ENCODE results near the gene DNAJA4.

Gene DNAJA4

GRCh38 chr15:78264304-78265136, at the start of gene DNAJA4:
Gene DNAJA4, plus strand, starts transcription at chr15:78264562. Its CDS starts 202 bp downstream, at chr15:78264764.
- no peak for DNase-seq (ENCODE audit: low read depth)

DNA sequence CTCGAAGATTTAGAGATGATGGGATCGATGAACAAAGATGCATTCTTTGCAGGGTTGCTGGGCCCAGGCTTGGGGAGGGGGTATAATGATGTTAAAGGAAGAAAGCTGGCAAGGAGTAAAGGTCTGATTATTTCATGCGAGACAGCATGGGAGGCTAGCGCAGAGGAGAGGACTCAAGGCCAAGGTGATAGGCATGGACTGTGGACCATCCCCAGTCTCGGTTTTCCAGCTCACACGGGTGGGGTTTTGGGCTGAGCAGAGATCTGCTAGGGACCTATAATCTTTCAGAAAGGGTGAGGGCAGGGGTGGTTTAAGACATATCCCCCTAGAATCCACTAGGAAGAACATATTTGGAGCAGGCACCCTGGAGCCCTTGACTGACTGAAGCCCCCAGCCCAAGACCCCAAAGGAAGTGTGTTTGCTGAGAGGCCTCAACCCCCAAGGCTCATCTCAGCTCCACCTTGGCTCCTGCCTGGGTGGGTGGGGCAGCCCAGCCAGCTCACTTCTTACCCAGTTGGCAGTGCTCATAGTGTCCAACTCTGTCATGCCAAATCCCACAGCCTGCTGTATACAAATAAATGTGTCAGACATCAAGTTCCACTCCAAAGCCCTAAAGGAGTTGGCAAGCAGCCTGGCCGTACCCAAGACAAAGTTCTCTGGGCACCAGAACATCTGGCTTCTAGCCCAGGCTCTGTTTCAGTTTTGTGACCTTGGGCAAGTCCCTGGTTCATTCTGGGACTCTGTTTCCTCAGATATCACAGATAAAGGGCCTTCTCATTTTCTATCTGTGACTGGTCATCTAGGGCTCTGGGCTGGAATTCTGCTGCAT, 47.9 kb upstream of the DNAJA4 start:
- no peak for DNase-seq (ENCODE audit: low read depth)

GRCh38 chr15:78220713-78221112, 43.6 kb upstream of the DNAJA4 start:
- DNase-seq (ENCODE audit: low read depth): no peak

GRCh38 chr15:78222745-78223395, 41.5 kb upstream of the DNAJA4 start:
- no peak for DNase-seq (ENCODE audit: low read depth)

DNA sequence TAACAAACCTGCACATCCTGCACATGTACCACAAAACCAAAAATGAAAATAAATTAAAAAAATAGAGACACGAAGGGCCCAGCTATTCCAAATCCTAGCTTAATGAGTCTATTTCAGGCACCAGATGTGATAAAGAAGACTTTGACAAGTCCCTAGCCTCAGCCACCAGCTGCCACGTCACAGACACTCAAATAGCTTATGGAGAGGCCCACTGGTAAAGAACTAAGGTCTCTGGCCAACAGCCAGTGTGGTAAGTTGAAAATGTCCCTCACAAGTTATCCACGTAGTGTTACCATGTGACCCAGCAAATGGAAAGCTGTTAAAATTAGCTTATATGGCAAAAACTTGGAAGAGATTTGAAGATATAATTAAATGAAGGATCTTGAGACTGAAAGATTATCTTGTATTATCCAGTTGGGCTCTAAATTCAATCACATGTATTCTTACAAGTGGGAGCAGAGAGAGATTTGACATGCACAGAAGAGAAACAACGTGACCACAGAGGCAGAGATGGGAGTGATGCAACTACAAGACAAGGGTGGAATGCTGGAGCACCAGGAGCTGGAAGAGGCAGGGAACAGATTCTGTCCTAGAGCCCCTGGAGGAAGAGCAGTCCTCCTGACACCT, 40.9 kb upstream of the DNAJA4 start:
- no peak for DNase-seq (ENCODE audit: low read depth)

GRCh38 chr15:78224023-78224411, 40.3 kb upstream of the DNAJA4 start:
- no peak for DNase-seq (ENCODE audit: low read depth)

DNA sequence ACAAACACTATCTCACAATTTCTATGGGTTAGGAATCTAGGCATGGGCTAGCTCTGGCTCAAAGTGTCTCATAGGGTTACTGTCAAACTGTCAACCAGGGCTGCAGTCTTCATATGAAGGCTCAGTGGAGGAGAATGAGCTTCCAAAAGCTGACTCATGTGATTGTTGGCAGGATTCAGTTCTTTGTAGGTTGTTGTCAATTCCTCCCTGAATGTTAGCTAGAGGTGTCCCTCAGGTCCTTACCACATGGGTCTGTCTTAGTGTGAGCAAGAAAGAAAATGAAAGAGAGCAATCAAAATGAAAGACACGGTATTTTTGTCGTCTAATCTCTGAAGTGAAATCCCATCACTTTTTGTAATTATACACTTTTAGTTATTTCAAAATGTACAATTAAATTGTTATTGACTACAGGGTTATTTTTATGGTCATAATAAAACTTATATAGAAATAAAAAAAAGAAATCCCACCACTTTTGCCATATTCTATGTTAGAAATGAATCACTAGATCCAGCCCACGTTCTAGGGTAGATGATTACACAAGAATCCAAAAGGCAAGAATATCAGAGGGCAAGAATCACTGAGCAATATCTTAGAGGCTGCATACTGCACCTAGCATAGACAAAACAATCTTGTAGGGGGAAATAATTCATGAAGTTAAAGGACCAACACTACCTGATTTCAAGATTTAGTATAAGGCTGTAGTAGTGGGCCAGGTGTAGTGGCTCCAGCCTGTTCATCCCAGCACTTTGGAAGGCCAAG, 38.4 kb upstream of the DNAJA4 start:
- DNase-seq (ENCODE audit: low read depth): no peak

- no peak for DNase-seq (ENCODE audit: low read depth)
Measured at GRCh38 chr15:78228356-78228996, 35.9 kb upstream of the DNAJA4 start.

- no peak for DNase-seq (ENCODE audit: low read depth)
Measured at GRCh38 chr15:78229431-78230406, 34.6 kb upstream of the DNAJA4 start.

DNA sequence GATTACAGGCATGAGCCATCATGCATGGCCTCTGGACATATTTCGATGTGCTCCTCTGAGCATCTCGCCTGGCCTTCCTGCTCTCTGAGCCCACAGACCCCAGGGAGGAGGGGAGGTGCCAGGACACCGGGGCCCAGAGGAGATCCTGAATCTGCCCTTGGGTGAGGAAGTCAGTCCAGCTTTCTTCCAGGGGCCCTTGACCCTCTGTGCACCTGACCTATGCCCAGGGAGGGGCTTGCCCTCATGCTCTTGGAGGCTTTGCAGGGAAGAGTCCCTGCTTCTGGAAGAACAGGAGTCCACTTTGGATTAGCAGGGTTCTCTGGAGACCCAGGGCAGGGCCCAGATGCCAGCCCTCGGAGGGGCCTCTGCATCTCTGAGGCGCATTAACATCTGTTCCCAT, 31.4 kb upstream of the DNAJA4 start:
- no peak for DNase-seq (ENCODE audit: low read depth)

GRCh38 chr15:78233496-78233895, 30.9 kb upstream of the DNAJA4 start:
- DNase-seq (ENCODE audit: low read depth): no peak

- no peak for DNase-seq (ENCODE audit: low read depth)
Measured at GRCh38 chr15:78234515-78235040, 29.8 kb upstream of the DNAJA4 start, which contains the start of gene ACSBG1. Gene ACSBG1, minus strand, starts transcription at chr15:78234565. Its CDS starts 64 bp downstream, at chr15:78234501.

GRCh38 chr15:78236491-78236890, 27.9 kb upstream of the DNAJA4 start:
- DNase-seq (ENCODE audit: low read depth): no peak

- no peak for DNase-seq (ENCODE audit: low read depth)
Measured at GRCh38 chr15:78237146-78237545, 27.2 kb upstream of the DNAJA4 start.

DNA sequence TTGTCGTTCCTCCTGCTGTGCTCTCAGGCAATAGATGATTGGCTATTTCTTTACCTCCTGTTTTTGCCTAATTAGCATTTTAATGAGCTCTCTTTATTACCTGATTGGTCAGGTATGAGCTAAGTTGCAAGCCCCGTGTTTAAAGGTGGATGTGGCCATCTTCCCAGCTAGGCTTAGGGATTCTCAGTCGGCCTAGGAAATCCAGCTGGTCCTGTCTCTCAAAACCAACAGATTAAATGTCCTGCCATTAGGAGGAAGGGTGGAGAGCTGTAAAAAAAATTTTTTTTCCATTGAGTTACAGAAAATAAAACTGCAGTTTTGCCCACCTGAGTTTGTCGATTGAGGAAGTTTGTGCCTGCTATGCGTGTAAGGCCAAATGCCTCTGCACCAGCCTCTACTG, 24.6 kb upstream of the DNAJA4 start:
- DNase-seq (ENCODE audit: low read depth): no peak

DNA sequence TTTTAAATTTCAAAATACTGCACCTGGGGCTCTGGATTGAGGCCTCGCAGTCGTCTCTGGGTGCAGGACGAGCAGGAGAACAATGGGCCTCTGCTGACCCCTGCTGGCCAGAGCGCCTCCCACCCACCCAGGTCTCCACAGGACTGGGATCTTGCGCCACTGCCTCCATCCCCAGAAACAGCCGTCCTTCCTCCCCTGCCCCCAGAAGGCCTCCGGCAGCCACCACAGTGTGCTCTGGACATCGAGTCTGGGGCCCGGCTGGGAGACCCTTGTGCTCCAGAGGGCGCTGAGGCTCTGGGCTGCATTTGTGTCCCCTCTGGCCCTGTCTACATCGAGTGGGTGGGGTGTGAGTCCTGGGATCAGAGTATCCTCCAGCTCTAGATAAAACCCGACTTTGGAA, 23.3 kb upstream of the DNAJA4 start:
- no peak for DNase-seq (ENCODE audit: low read depth)

DNA sequence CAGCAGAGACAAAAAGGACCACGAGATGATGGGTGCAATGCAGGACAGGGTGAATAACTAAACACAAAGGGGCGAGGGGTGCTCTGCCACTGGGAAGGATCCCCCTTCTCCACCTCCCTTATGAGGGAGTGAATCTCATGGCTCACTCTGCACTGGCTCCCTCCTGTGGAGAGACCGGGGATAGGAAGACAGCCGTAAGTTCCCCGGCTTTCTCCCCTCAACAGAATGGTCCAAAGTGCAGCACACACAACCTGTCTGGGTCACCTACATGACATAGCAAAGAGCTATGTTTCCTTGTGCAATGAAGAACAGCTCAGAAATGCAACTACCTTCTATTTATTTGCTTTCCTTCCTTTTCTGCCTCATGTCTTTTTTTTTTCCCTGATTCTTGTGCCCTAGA, 22.2 kb upstream of the DNAJA4 start:
- DNase-seq (ENCODE audit: low read depth): no peak

- DNase-seq (ENCODE audit: low read depth): no peak
Measured at GRCh38 chr15:78243058-78243457, 21.3 kb upstream of the DNAJA4 start.

GRCh38 chr15:78243491-78243941, 20.8 kb upstream of the DNAJA4 start:
- no peak for DNase-seq (ENCODE audit: low read depth)
